Activated naive CD4-positive, alpha-beta T cell treated with anti-CD3 and anti-CD28 coated beads, Interleukin-2, amount 50 U/mL, for 72 hours (primary cell): Measurements from ENCODE around the gene KCNK7. TPM values are rescaled to one million over a fixed set of nuclear protein-coding genes. Genes with fewer than 3 reads are reported as not detected.

ENCODE experiments used
- ATAC-seq, 2 donors: fragments of 150-1000 bp; cut with Tn5 transposase; 2 replicates each; pipeline ENCODE4 v1.10.0; 2021; ENCODE audit warnings: mild to moderate bottlenecking in 2 of 2, moderate library complexity in 2 of 2
- DNase-seq, 2 donors: peaks; one replicate each; pipeline ENCODE4 v3.0.0; 2021 to 2022; ENCODE audit warnings: low spot score in 2 of 2
- H3K27ac Mint-ChIP-seq, 2 donors: one replicate each; pipeline ENCODE4 v1.8.0; 2022; ENCODE audit warnings: mild to moderate bottlenecking in 2 of 2, mixed read lengths in 2 of 2
- H3K36me3 Mint-ChIP-seq, 2 donors: one replicate each; pipeline ENCODE4 v1.8.0; 2022; ENCODE audit warnings: mixed read lengths in 2 of 2
- H3K9me3 Mint-ChIP-seq, 2 donors: one replicate each; pipeline ENCODE4 v1.8.0; 2022; ENCODE audit warnings: mixed read lengths in 2 of 2
- total RNA-seq, 2 donors: library from RNA; stranded (reverse); gene quantifications; one replicate each; pipeline ENCODE4 v1.2.3, GENCODE V29; 2022

Gene KCNK7
- total RNA-seq, 2 donors from 2014 or later = 0.66 to 0.74 TPM

GRCh38 chr11:65617136-65617850 lies 21.7 kb upstream of the KCNK7 start:
- ATAC-seq (no peak), DNase-seq (no peak)
- Mint-ChIP-seq H3K27ac (peak overlapping the region; percentile 89 to 98), H3K36me3 (peaks cover 26 to 30% of the 10 kb centered on the region in 2 donors), H3K9me3 (no peaks in the 10 kb centered on the region)

- DNase-seq = no peak
- peaks cover 30 to 34% of the 10 kb centered on the region in 2 donors for H3K36me3 Mint-ChIP-seq
Measured at GRCh38 chr11:65616575-65617001, 21.0 kb upstream of the KCNK7 start.

GRCh38 chr11:65615950-65616574 lies 20.5 kb upstream of the KCNK7 start:
- ATAC-seq (no peak), DNase-seq (peak in 1 of 2 donors; percentile 45)
- Mint-ChIP-seq H3K27ac (peak overlapping the region; percentile 89 to 98), H3K9me3 (no peaks in the 10 kb centered on the region), H3K36me3 (peaks cover 30 to 34% of the 10 kb centered on the region in 2 donors)

More at GRCh38 chr11:65616575-65617001, 21.0 kb upstream of the KCNK7 start:
- Mint-ChIP-seq H3K9me3 (no peaks in the 10 kb centered on the region), H3K27ac (peak overlapping the region; percentile 89 to 98)
- no peak for ATAC-seq

- Mint-ChIP-seq H3K9me3 (no peaks in the 10 kb centered on the region), H3K36me3 (peaks cover 30 to 34% of the 10 kb centered on the region in 2 donors), H3K27ac (peak within 1 kb of the TSS; percentile 89 to 98)
- ATAC-seq (peak; percentile 89), DNase-seq (peak; percentile 98 to 100)
Measured at GRCh38 chr11:65615229-65615949, 19.8 kb upstream of the KCNK7 start, which contains the start of gene PCNX3. Gene PCNX3, plus strand, starts transcription at chr11:65615776. Its CDS starts 536 bp downstream, at chr11:65616312.

GRCh38 chr11:65613091-65613928 lies 17.7 kb upstream of the KCNK7 start:
- Mint-ChIP-seq H3K27ac (peak overlapping the region; percentile 84 to 89), H3K36me3 (peaks cover 30 to 34% of the 10 kb centered on the region in 2 donors), H3K9me3 (no peaks in the 10 kb centered on the region)
- no peak for DNase-seq
- ATAC-seq = no peak

- DNase-seq (no peak), ATAC-seq (no peak)
- Mint-ChIP-seq H3K9me3 (no peaks in the 10 kb centered on the region), H3K27ac (peak overlapping the region; percentile 89 to 95), H3K36me3 (peaks cover 30 to 34% of the 10 kb centered on the region in 2 donors)
Measured at GRCh38 chr11:65612691-65613090, 17.1 kb upstream of the KCNK7 start.

- no peak for ATAC-seq
- Mint-ChIP-seq H3K36me3 (peaks cover 30 to 33% of the 10 kb centered on the region in 2 donors), H3K27ac (peak overlapping the region; percentile 89 to 95), H3K9me3 (no peaks in the 10 kb centered on the region)
- DNase-seq = no peak
Measured at GRCh38 chr11:65611758-65612603, 16.4 kb upstream of the KCNK7 start.

GRCh38 chr11:65611028-65611757 lies 15.6 kb upstream of the KCNK7 start:
- Mint-ChIP-seq H3K36me3 (peaks cover 23 to 26% of the 10 kb centered on the region in 2 donors), H3K9me3 (no peaks in the 10 kb centered on the region), H3K27ac (peak overlapping the region; percentile 89)
- DNase-seq (no peak), ATAC-seq (no peak)

GRCh38 chr11:65610404-65610803 lies 14.8 kb upstream of the KCNK7 start:
- H3K9me3 Mint-ChIP-seq = no peaks in the 10 kb centered on the region
- ATAC-seq (no peak), DNase-seq (no peak)
- peak overlapping the region; percentile 89 to 91 for H3K27ac Mint-ChIP-seq
- H3K36me3 Mint-ChIP-seq = peaks cover 22 to 25% of the 10 kb centered on the region in 2 donors

GRCh38 chr11:65609665-65610064 lies 14.1 kb upstream of the KCNK7 start:
- no peak for DNase-seq
- H3K9me3 Mint-ChIP-seq = no peaks in the 10 kb centered on the region
- no peak for ATAC-seq
- peaks cover 20 to 22% of the 10 kb centered on the region in 2 donors for H3K36me3 Mint-ChIP-seq
- H3K27ac Mint-ChIP-seq = peak overlapping the region; percentile 64 to 93

GRCh38 chr11:65609229-65609628 lies 13.6 kb upstream of the KCNK7 start:
- ATAC-seq (no peak), DNase-seq (no peak)
- Mint-ChIP-seq H3K27ac (peak overlapping the region; percentile 64 to 73), H3K9me3 (no peaks in the 10 kb centered on the region), H3K36me3 (peaks cover 18 to 19% of the 10 kb centered on the region in 2 donors)

GRCh38 chr11:65607614-65608426 lies 12.2 kb upstream of the KCNK7 start:
- DNase-seq (no peak), ATAC-seq (no peak)
- H3K27ac Mint-ChIP-seq = peak overlapping the region; percentile 64 to 77
- peaks cover 8 to 17% of the 10 kb centered on the region in 2 donors for H3K36me3 Mint-ChIP-seq
- H3K9me3 Mint-ChIP-seq = no peaks in the 10 kb centered on the region

GRCh38 chr11:65606876-65607613 lies 11.4 kb upstream of the KCNK7 start:
- Mint-ChIP-seq H3K36me3 (peaks cover 2 to 9% of the 10 kb centered on the region in 2 donors), H3K9me3 (no peaks in the 10 kb centered on the region), H3K27ac (no peak overlapping the region)
- peak in 1 of 2 donors; percentile 76 for ATAC-seq
- DNase-seq = no peak
